Fibroblast of villous mesenchyme (primary cell): ENCODE data around the gene PROCR. TPM values are rescaled to one million over a fixed set of nuclear protein-coding genes. Genes with fewer than 3 reads are reported as not detected.
"Not testable (repeated sequence)": the region's sequence is repeated elsewhere in the genome, so short reads cannot be mapped to it uniquely, and the experiment has no call there.

Source experiments
- DNase-seq: peaks from one replicate; pipeline ENCODE4 v3.0.0-alpha.2; 2010; ENCODE audit warnings: low read depth
- H3K4me3 ChIP-seq: 2 replicates; pipeline ENCODE4 v1.5.1; 2011; ENCODE audit warnings: low read depth, mild to moderate bottlenecking, low read length
- total RNA-seq: library from RNA; depleted of rRNA; stranded (reverse); fragments of >200 nt; gene quantifications from 2 replicates; pipeline ENCODE4 v1.2.3, GENCODE V29; 2012
- TF ChIP-seq, protein P1 (sequence below): IDR thresholded peaks from 2 replicates; pipeline ENCODE4 v1.5.1; 2012; ENCODE audit warnings: low read depth, mild to moderate bottlenecking, low read length; ENCODE audit not compliant: insufficient read depth

The PROCR gene
- total RNA-seq, 1 donor, result 22.9 TPM

DNA sequence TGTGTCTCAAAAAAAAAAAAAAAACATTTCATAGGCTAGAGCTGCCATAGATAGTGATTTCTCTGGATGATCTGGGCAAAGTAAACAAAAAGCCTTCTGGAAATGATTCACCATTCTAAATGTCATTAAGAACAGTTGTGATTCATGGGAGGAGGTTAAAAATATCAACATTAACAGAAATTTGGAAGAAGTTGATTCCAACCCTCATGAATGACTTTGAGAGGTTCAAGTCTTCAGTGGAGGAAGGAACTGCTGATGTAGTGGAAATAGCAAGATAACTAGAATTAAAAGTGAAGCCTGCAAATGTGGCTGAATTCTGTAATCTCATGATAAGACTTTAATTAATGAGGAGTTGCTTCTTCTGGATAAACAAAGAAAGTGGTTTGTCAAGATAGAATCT lies 27.9 kb downstream of the PROCR start:
- TF ChIP-seq, protein P1, sequence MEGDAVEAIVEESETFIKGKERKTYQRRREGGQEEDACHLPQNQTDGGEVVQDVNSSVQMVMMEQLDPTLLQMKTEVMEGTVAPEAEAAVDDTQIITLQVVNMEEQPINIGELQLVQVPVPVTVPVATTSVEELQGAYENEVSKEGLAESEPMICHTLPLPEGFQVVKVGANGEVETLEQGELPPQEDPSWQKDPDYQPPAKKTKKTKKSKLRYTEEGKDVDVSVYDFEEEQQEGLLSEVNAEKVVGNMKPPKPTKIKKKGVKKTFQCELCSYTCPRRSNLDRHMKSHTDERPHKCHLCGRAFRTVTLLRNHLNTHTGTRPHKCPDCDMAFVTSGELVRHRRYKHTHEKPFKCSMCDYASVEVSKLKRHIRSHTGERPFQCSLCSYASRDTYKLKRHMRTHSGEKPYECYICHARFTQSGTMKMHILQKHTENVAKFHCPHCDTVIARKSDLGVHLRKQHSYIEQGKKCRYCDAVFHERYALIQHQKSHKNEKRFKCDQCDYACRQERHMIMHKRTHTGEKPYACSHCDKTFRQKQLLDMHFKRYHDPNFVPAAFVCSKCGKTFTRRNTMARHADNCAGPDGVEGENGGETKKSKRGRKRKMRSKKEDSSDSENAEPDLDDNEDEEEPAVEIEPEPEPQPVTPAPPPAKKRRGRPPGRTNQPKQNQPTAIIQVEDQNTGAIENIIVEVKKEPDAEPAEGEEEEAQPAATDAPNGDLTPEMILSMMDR, result no peak
- H3K4me3 ChIP-seq, result no peak overlapping the region
- peak; percentile 53 for DNase-seq

DNA sequence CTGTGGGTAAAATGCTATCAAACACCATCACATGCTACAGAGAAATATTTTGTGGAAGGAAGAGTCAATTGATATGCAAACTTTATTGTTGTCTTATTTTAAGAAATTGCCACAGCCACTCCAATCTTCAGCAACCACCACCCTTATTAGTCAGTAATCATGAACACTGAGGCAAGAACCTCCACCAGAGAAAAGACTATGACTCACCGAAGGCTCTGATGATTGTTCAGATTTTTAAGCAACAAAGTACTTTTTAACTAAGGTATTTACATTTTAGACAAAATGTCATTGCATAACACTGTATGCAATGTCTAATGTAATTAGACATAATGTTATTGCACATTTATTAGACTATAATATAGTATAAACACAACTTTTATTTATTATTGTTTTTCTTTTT lies 28.4 kb downstream of the PROCR start:
- no peak overlapping the region for H3K4me3 ChIP-seq
- DNase-seq, result peak; percentile 88
- TF ChIP-seq, protein P1, result no peak

DNA sequence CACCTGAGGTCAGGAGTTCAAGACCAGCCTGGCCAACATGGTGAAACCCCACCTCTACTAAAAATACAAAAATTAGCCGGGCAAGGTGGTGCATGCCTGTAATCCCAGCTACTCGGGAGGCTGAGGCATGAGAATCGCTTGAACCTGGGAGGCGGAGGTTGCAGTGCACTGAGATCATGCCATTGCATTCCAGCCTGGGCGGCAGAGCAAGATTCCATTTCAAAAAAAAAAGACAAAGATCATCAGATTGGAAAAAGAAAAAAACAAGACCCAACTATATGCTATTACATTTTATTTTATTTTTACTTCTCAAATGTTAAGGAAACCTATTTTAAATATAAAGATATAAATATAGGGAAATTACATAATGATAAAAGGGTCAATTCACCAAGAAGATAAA lies 29.6 kb downstream of the PROCR start:
- DNase-seq, H3K4me3 ChIP-seq: not testable (repeated sequence)

DNA sequence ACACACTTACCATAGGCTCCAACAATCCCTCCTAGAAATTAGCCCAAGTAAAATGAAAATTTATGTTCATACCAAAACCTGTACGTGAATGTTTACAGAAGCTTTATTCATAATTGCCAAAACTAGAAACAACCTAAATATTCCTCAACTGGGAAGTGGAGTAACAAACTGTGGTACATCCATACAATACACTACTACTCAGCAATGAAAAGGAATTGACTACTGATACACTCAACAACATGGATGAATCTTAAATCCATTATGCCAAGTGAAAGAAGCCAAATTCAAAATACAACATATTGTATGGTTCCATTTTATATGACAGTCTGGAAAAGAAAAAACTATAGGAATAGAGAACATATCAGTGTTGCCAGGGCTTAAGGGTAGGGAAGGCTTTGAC lies 34.9 kb downstream of the PROCR start:
- no peak overlapping the region for H3K4me3 ChIP-seq
- TF ChIP-seq, protein P1, result no peak
- DNase-seq, result no peak

DNA sequence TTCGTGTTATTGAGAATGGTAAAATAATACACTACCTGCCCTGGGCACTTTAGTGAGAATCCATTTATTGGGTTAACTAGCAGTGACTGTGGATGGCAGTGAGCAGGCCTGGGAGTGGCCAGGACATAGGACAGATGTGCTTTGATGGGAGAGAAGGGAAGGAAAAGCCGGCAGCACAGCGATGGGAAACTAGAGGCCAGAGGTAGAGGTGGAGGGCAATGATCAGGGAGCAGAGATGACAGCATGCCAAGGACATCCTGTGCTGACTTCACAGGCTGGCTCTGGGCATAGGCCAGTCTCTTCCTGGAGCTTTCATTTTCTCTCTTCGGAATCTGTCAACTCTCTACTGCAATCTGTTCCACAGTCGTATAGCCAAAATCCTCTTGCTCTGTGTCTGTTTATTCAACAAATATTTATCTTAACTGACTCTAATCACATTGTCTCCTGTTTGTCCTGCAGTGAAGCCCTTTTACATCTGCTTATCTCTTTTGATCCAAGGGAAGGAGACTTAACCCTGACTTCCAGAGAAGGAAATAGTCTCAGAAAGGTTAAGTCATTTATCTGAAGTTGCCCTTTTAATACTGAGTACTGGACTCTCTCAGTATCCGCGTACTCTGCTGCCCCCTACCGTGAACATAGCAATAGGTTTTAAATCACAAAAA lies 36.2 kb downstream of the PROCR start:
- no peak overlapping the region for H3K4me3 ChIP-seq
- TF ChIP-seq, protein P1, result peak; percentile 83
- peak; percentile 87 for DNase-seq

DNA sequence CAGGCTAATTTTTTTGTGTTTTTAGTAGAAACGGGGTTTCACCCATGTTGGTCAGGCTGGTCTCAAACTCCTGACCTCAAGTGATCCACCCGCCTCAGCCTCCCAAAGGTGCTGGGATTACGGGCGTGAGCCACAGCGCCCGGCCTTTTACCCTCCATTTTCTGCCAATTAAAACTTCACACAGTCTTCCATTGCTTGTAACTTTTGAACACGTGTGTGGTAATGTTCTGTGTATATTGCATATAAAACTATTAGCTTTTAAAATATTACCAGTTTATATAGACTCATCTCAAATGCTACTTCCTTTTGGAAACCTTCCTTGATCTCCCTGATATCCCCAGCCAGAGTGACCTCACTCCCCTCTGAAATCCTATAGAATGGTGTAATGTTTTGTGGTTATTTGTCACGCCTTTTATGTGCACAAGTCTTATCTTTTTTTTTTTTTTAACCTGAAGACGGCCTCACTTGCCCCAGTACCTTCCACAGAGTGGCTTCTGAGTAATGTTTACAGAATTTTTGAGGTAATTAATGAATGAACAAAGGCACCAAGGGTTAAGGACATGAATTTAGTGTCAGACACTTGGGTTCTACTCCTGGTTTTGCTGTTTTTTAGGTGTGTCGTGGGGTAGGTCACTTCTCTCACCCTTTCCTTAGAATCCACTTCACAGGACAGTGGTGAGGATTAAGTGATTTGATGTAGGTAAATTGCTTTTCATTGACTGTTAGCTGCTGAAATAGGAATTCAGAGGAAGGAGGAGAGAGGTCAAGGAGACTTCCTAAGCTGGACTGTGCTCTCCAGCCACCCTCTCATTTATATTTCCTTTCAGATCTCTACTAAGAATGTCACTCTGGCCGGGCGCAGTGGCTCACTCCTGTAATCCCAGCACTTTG lies 43.4 kb downstream of the PROCR start:
- TF ChIP-seq, protein P1, result no peak
- peak; percentile 76 for DNase-seq
- no peak overlapping the region for H3K4me3 ChIP-seq

DNA sequence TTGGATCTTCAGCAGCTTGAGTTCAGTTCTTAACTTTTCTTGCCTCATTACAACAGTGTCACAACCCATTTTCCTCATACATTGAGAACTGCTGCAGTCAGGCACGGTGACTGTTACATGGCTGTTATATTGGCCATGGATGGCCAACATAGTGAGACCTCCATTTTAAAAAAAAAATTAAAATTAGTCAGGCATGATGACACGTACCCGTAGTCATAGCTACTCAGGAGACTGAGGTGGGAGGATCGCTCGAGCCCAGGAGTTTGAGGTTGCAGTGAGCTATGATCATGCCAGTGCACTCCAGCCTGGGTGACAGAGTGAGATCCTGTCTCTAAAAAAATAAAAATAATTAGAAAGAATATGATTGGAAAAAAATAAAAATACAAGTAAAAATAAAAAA lies 44.7 kb downstream of the PROCR start:
- DNase-seq, result no peak

More for the DNA sequence above, 44.7 kb downstream of the PROCR start:
- TF ChIP-seq, protein P1, result no peak
- no peak overlapping the region for H3K4me3 ChIP-seq
